ENCODE data around the gene GNG4. TPM values are rescaled to one million over a fixed set of nuclear protein-coding genes. Genes with fewer than 3 reads are reported as not detected.
"Not testable (repeated sequence)": the region's sequence is repeated elsewhere in the genome, so short reads cannot be mapped to it uniquely, and the experiment has no call there.

Gene GNG4
- total RNA-seq, 1 donor from 2014 or later: 31.0 TPM

DNA sequence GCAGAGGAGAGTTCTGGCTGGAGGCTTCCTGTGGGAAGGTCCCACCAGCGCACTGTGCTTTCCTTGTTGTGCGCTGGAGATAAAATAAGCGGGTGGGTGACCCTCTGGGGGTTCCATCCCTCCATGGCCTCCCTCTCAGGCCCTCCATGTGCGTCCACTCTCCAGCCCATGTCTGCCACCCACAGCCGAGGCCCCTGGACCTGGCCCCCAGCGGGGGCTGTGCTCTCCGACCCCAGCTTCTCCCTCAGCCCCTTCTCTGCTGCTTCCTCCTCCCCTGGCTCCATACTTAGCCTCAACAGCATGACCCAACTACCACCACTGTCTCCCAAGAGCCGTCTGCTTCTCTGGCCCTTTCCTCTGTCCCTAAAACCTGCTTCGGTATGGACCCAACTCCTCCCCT is 61.4 kb downstream of the GNG4 start:
- no peak for FAIRE-seq

GRCh38 chr1:235586992-235587391 is 62.6 kb downstream of the GNG4 start:
- no peak for DNase-seq (ENCODE audit: low spot score in 2 of 2)
- FAIRE-seq: no peak

More for the DNA sequence above, 61.4 kb downstream of the GNG4 start:
- no peak for DNase-seq (ENCODE audit: low spot score in 2 of 2)

DNA sequence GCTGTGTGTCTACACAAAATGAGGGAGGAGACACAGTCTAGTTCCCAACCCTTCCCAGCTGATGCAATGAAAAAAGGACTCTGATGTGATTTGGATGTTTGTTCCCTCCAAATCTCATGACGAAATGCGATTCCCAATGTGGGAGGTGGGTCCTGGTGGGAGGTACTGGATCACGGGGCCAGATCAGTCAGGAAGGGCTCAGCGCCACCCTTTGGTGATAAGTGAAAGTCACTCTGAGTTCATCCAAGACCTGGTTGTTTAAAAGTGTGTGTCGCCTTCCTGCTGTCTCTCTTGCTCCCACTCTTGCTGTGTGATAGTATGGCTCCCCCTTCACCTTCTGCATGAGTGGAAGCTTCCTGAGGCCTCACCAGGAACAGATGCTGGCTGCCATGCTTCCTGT is 63.2 kb downstream of the GNG4 start:
- DNase-seq (ENCODE audit: low spot score in 2 of 2) (no peak), FAIRE-seq (no peak)

DNA sequence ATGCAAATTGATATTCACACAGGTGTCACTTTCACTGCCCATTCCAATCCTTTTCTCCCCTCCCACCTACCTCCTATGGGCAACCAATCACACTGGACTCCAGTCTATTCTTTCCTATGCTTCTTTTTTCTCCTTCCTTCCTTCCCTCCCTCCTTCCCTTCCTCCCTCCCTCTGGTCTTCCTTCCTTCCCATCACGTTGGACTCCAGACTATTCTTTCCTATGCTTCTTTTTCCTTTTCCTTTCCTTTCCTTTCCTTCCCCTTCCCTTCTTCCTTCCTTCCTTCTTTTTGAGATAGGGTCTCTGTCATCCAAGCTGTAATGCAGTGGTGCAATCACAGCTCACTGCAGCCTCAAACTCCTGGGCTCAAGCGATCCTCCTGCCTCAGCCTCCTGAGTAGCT is 64.6 kb downstream of the GNG4 start:
- no peak for FAIRE-seq

DNA sequence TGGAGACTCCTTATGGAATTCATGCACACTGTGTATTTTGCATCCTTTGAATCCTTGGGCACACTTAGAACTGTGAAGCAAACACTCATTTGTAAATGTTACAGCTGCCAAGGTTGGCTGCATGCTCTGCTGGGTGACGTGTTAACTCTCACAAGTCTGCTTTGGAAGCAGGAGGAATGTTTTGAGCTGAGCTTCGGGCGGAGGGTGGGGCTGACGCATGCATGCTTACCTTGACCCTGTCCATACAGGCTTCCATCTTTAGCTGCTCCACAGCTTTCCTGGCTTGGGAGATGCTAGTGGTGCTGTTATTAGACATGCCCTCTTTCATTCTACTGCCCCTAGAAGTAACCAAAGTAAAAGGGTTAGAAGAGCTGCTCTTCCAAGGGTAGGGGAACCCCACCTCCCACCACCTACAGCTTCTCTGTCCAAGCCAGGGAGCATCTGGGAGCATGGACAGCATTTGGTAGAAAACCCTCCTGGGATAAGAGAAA is 66.0 kb downstream of the GNG4 start:
- DNase-seq (ENCODE audit: low spot score in 2 of 2) (no peak), FAIRE-seq (no peak)

More for the DNA sequence above, 64.6 kb downstream of the GNG4 start:
- DNase-seq (ENCODE audit: low spot score in 2 of 2): no peak

GRCh38 chr1:235582130-235582529 is 67.5 kb downstream of the GNG4 start:
- FAIRE-seq (no peak), DNase-seq (ENCODE audit: low spot score in 2 of 2) (no peak)

GRCh38 chr1:235579891-235580290 is 69.7 kb downstream of the GNG4 start:
- FAIRE-seq (no peak), DNase-seq (ENCODE audit: low spot score in 2 of 2) (no peak)

DNA sequence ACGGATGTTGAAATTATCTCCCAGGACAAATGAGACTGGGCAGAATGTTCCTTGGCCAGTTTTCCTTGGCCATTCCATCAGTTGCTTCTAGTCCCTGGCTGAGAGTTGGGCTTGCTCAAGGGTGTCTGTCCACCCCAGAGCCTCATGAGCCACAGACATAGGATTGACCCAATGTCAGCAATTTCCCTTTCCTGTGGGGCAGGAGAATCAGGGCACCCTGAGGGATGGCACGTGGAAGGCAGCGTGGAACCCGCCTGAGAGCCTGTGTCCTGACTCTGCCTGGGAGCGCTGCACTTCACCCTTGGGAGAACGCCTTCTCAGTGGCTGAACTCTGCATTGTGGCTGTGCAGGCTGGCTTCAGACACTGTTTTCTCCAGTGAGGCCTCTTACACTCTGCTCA is 74.0 kb downstream of the GNG4 start:
- DNase-seq (ENCODE audit: low spot score in 2 of 2) (no peak), FAIRE-seq (no peak)

DNA sequence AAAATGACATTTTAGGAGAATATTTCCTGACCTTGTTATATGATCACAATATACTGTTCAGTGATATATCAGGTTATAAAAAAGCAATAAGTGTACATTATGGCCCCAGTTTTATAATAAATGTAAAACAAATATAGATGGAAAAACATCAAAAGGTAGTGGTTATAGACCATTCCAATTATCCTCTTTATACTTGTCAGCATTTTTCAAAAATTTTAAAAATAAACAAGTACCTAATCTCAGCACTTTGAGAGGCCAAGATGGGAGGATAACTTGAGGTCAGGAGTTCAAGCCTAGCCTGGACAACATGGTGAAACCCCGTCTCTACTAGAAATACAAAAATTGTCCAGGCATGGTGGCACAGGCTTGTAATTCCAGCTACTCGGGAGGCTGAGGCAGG is 75.7 kb downstream of the GNG4 start:
- no peak for FAIRE-seq
- DNase-seq (ENCODE audit: low spot score in 2 of 2): no peak

GRCh38 chr1:235572971-235573370 is 76.6 kb downstream of the GNG4 start:
- FAIRE-seq; DNase-seq (ENCODE audit: low spot score in 2 of 2): not testable (repeated sequence)

DNA sequence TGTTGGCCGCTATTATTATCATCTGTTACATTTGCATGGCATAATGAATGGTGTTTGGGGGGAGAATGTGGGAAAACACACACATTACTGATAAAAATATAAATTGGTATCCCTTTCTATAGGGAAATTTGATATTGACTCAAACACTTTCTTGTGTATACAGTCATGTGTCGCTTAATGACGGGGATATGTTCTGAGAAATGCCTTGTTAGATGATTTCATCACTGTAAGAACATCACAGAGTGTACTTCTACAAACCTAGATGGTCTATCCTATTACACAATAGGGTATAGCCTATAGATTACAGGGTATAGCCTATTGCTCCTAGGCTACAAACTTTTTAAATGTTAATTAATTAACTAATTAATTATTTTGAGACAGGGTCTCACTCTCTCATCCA is 78.1 kb downstream of the GNG4 start:
- FAIRE-seq (no peak), DNase-seq (ENCODE audit: low spot score in 2 of 2) (no peak)

GRCh38 chr1:235567812-235568503 is 81.6 kb downstream of the GNG4 start:
- FAIRE-seq (no peak), DNase-seq (ENCODE audit: low spot score in 2 of 2) (no peak)

GRCh38 chr1:235566084-235566483 is 83.5 kb downstream of the GNG4 start:
- DNase-seq (ENCODE audit: low spot score in 2 of 2) (no peak), FAIRE-seq (no peak)

- no peak for DNase-seq (ENCODE audit: low spot score in 2 of 2)
- FAIRE-seq: no peak
These were observed 86.0 kb downstream of the GNG4 start for GRCh38 chr1:235563513-235564061.

DNA sequence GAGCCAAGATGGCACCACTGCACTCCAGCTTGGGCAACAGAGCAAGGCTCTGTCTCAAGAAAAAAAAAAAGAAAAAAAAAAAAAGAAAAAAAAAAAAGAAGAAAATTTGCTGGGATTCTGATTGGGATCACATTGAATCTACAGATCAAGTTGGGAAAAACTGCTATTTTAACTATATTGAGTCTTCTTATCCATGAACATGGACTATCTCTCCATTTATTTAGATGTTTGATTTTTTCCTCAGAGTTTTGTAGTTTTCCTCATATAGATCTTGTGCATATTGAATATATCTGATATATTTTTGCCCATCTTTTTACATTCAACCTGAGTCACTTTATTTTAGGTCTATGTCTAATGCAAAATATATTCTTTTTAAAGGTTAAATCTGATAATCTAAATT is 87.0 kb downstream of the GNG4 start:
- DNase-seq (ENCODE audit: low spot score in 2 of 2) (no peak), FAIRE-seq (no peak)

DNA sequence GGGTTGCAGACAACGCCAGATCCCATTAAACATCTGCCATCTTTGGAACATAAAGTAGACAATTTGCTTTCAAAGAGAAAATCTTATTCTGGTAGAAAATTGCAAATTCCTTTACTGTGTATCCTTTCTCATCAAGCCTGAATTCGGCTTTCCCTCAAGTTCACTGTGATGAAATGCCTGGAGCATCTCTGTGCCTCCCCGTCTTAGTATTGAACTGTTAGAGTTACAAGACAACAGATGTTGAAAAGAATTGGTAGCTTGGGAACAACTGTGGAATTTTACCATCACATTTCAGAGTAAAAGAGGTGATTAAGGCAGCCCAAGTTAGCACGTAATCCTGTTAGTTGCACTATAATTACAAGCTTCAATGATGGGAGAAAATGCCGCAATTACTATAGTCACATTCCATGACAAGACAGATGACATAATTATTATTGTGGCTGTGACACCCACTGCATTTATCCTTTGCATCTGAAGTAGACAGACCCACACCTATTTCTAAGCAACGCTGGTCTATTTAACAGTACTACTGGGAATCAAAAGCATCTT is 90.9 kb downstream of the GNG4 start:
- no peak for DNase-seq (ENCODE audit: low spot score in 2 of 2)
- no peak for FAIRE-seq

DNA sequence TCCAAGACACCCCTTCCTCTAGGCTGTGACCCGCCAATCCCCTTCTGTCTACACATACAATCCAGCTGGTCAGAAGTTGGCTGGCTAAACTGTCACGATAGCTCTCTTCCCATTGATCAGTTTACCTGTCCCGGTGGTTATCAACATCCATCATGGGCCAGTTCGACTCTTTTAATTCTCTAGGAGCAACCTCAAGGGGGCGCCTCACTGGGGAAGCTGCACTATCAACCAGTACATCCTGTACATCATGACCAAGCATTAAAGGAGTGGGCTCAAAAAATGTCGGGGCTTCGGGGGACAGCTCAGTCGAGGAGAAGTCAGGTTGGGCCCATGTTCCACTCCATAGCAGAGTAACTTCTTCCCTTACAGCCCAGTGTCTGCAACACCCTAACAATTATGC is 92.1 kb downstream of the GNG4 start:
- FAIRE-seq: no peak
- no peak for DNase-seq (ENCODE audit: low spot score in 2 of 2)

- DNase-seq (ENCODE audit: low spot score in 2 of 2): no peak
- no peak for FAIRE-seq
These were observed 92.8 kb downstream of the GNG4 start for GRCh38 chr1:235556807-235557206.

DNA sequence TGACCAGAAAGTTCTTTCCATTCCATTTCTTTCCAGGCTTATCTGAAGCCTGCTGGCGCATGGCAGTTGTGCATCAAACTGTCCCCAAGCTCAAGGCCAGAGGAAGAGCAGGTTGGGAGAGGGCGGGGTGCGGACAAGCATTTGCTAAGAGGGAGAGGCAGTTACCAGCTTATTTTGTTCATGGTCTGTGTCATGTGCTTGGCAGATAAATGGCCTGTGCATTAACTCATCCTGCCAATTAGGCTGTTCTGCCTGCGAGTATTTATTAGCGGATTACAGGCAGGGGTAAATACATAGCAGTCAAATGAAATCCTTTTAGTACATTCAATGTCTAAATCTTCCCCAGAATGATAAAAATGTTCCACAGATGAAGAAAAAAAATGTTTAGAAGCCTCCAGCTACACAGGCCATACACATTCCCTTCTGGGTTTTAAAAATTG is 96.5 kb downstream of the GNG4 start:
- DNase-seq (ENCODE audit: low spot score in 2 of 2) (no peak), FAIRE-seq (no peak)

DNA sequence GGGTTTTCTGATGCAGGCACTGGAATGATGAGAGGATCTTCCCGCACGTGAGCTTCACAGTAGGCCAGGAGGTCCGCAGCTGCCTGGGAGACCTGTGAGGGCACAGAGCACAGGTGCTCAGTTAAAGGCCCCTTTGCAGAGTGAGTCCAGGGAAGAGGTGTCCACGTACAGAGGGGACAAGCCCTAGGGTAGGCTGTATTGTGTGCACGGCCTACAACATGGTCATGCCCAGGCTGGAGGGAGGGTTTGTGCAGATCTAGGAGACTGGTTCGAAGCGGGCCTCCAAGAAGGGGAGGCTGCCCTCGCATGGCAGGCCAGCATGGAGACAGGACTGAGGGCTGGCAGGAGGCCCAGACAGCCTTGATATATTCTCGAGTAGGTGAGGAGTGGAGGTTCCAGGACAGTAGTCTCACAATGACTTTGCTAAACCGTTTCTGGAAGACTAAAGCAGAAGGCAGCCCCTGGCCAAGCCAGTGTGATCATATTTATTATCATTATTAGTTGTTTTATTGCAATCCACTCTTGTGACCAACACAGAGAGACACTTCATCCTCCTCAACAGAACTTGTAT is 97.4 kb downstream of the GNG4 start:
- FAIRE-seq: no peak

DNA sequence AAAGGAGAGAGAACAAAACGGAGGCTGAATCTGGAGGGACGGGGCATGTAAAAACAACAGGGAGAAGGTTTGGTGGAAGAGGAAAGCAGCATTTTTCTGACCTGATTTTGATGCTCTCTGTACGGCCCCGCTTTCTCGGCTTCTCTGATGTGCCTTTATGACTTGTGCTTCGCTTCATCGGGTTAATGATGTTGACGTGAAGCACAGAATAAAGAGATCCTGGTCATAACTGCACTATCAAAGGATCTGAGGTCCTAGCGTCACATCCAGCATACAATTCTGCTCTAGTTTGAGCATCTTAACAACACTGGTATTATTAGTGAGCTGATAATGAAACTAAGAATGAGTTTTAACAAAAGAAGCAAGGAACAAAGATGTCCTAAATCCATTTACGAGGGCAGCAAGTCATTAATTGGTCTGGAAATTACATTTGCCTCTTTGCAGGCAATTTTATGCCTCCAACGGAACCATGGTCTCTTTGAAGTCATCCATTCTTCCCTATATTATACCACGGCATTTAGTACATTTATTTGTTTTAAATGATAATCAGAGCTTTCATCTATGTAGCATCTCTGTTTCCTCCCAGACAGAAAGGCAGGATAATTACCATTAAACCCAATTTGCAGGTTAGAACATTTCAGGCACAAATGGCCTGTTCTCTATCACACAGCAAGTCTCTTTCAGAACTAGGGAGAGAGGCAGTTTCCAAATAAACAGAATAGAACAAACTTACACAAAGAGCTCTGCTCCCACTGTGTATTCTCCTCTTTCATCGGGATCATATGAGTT is 100.0 kb downstream of the GNG4 start:
- DNase-seq (ENCODE audit: low spot score in 2 of 2) (no peak), FAIRE-seq (no peak)

More for the DNA sequence above, 97.4 kb downstream of the GNG4 start:
- DNase-seq (ENCODE audit: low spot score in 2 of 2): no peak
